IMR-90 (cell line): ENCODE measurements around the gene CREB5. TPM values are rescaled to one million over a fixed set of nuclear protein-coding genes. Genes with fewer than 3 reads are reported as not detected.

ENCODE experiments used
- ATAC-seq: fragments of 200-7000 bp; cut with Tn5 transposase; 2 replicates; pipeline ENCODE4 v1.9.1; 2020; ENCODE audit warnings: low read depth, mild to moderate bottlenecking, moderate library complexity
- BruUV-seq: library from RNA; stranded (reverse); fragments of 400-500 nt; replicated peaks from 2 replicates; lab custom pipeline; 2021; lab: Mats Ljungman, UMichigan
- CTCF ChIA-PET: fragments of 300-600 bp; formaldehyde crosslinking; extraction: SDS; loops from one replicate; lab custom pipeline; 2021; ENCODE audit warnings: antibody characterized with exemption; lab: Yijun Ruan, JAX
- POLR2A ChIA-PET: fragments of 300-600 bp; sonication (Branson Sonifier 250); formaldehyde crosslinking; loops from one replicate; lab custom pipeline; 2022; ENCODE audit warnings: antibody characterized with exemption; ENCODE audit not compliant: unreplicated experiment; lab: Charles Lee
- DNase-seq: peaks from one replicate; pipeline ENCODE4 v3.0.0; 2013
- H2AFZ ChIP-seq: replicated peaks from 2 replicates; pipeline ENCODE3; 2013; ENCODE audit warnings: low read length, mild to moderate bottlenecking; ENCODE audit not compliant: poor library complexity
- H2AK5ac ChIP-seq: 2 replicates; pipeline ENCODE4 v1.6.1; 2013; ENCODE audit warnings: low read depth, low read length, inconsistent platforms
- H2AK9ac ChIP-seq: replicated peaks from 2 replicates; pipeline ENCODE3; 2013; ENCODE audit warnings: mild to moderate bottlenecking, low read depth, low read length, moderate library complexity; ENCODE audit not compliant: poor library complexity
- H2BK120ac ChIP-seq: 2 replicates; pipeline ENCODE4 v1.6.1; 2013; ENCODE audit warnings: low read depth, low read length, inconsistent platforms
- H2BK15ac ChIP-seq: 3 replicates; pipeline ENCODE4 v1.6.1; 2013; ENCODE audit warnings: low read depth, low read length, inconsistent platforms
- H2BK20ac ChIP-seq: 2 replicates; pipeline ENCODE4 v1.6.1; 2013; ENCODE audit warnings: low read depth, mild to moderate bottlenecking, inconsistent platforms, low read length, moderate library complexity
- H2BK5ac ChIP-seq: 2 replicates; pipeline ENCODE4 v1.6.1; 2013; ENCODE audit warnings: mild to moderate bottlenecking, low read depth, low read length, inconsistent platforms; ENCODE audit not compliant: poor library complexity, severe bottlenecking
- H3K14ac ChIP-seq: replicated peaks from 2 replicates; pipeline ENCODE4 v1.6.1; 2013; ENCODE audit warnings: low read depth, low read length, inconsistent platforms
- H3K18ac ChIP-seq: 2 replicates; pipeline ENCODE4 v1.6.1; 2013; ENCODE audit warnings: low read depth, low read length, control low read depth
- H3K23ac ChIP-seq: 2 replicates; pipeline ENCODE4 v1.6.1; 2013; ENCODE audit warnings: low read depth, low read length, inconsistent platforms
- H3K27ac ChIP-seq: 2 replicates; pipeline ENCODE4 v1.5.1; 2013; ENCODE audit warnings: mild to moderate bottlenecking, control low read depth, low read length; ENCODE audit not compliant: insufficient read depth
- H3K27me3 ChIP-seq: 2 replicates; pipeline ENCODE4 v1.6.1; 2013; ENCODE audit warnings: low read length; ENCODE audit not compliant: control insufficient read depth, insufficient read depth
- H3K36me3 ChIP-seq: 2 replicates; pipeline ENCODE4 v1.6.1; 2013; ENCODE audit warnings: low read length, mixed read lengths; ENCODE audit not compliant: control insufficient read depth, insufficient read depth
- H3K4ac ChIP-seq: 2 replicates; pipeline ENCODE4 v1.6.1; 2013; ENCODE audit warnings: low read depth, low read length, inconsistent platforms
- H3K4me1 ChIP-seq: 2 replicates; pipeline ENCODE4 v1.6.1; 2013; ENCODE audit warnings: low read length, mixed read lengths; ENCODE audit not compliant: control insufficient read depth, insufficient read depth
- H3K4me2 ChIP-seq: 2 replicates; pipeline ENCODE4 v1.6.1; 2013; ENCODE audit warnings: low read depth, mild to moderate bottlenecking, control low read depth, low read length, moderate library complexity
- H3K4me3 ChIP-seq: 2 replicates; pipeline ENCODE4 v1.5.1; 2013; ENCODE audit warnings: low read depth, mild to moderate bottlenecking, control low read depth, low read length, moderate library complexity; ENCODE audit not compliant: insufficient read depth
- H3K56ac ChIP-seq: 2 replicates; pipeline ENCODE4 v1.6.1; 2013; ENCODE audit warnings: low read length, inconsistent platforms; ENCODE audit not compliant: insufficient read depth; ENCODE audit errors: extremely low read depth
- H3K79me1 ChIP-seq, 2 experiments: 2 replicates each; pipeline ENCODE4 v1.6.1; 2013; ENCODE audit warnings: low read length in 2 of 2, inconsistent platforms in 1 of 2, low read depth in 1 of 2
- H3K9ac ChIP-seq: 2 replicates; pipeline ENCODE4 v1.6.1; 2013; ENCODE audit warnings: low read depth, low read length, control low read depth
- H3K9me1 ChIP-seq: 2 replicates; pipeline ENCODE4 v1.6.1; 2013; ENCODE audit warnings: low read length, inconsistent platforms; ENCODE audit not compliant: insufficient read depth
- H3K9me3 ChIP-seq: 2 replicates; pipeline ENCODE4 v1.6.1; 2013; ENCODE audit warnings: low read length; ENCODE audit not compliant: control insufficient read depth, insufficient read depth
- H4K20me1 ChIP-seq: 2 replicates; pipeline ENCODE4 v1.6.1; 2013; ENCODE audit warnings: low read length, inconsistent platforms; ENCODE audit not compliant: insufficient read depth
- H4K5ac ChIP-seq: 2 replicates; pipeline ENCODE4 v1.6.1; 2013; ENCODE audit warnings: mild to moderate bottlenecking, low read depth, low read length, control low read depth
- H4K8ac ChIP-seq, 2 experiments: 2 replicates each; pipeline ENCODE4 v1.6.1; 2013; ENCODE audit warnings: low read depth in 2 of 2, low read length in 2 of 2, control low read depth in 1 of 2, inconsistent platforms in 1 of 2
- H4K91ac ChIP-seq: 2 replicates; pipeline ENCODE4 v1.6.1; 2013; ENCODE audit warnings: low read depth, low read length, inconsistent platforms; ENCODE audit not compliant: insufficient read depth
- BHLHE40 ChIP-seq: fragments of 150-350 bp; IDR thresholded peaks from 2 replicates; pipeline ENCODE4 v1.6.1; 2016; ENCODE audit warnings: mild to moderate bottlenecking, low read depth, low read length
- CEBPB ChIP-seq: IDR thresholded peaks from 2 replicates; pipeline ENCODE4 v1.6.1; 2012; ENCODE audit warnings: low read depth, low read length, improper control_type of control experiment
- CHD1 ChIP-seq: IDR thresholded peaks from 2 replicates; pipeline ENCODE4 v1.6.1; 2012; ENCODE audit warnings: low read depth, low read length, improper control_type of control experiment
- CTCF ChIP-seq: conservative IDR thresholded peaks from 2 replicates; pipeline ENCODE4 v1.5.1; 2012; ENCODE audit warnings: mild to moderate bottlenecking, low read depth, low read length, improper control_type of control experiment
- MAFK ChIP-seq: IDR thresholded peaks from 2 replicates; pipeline ENCODE4 v1.6.1; 2012; ENCODE audit warnings: low read depth, low read length, improper control_type of control experiment
- MAZ ChIP-seq: IDR thresholded peaks from 2 replicates; pipeline ENCODE4 v1.6.1; 2012; ENCODE audit warnings: low read depth, mild to moderate bottlenecking, low read length, improper control_type of control experiment, moderate library complexity, borderline replicate concordance
- MXI1 ChIP-seq: IDR thresholded peaks from 2 replicates; pipeline ENCODE4 v1.6.1; 2012; ENCODE audit warnings: low read depth, mild to moderate bottlenecking, low read length, moderate library complexity, borderline replicate concordance
- NFE2L2 ChIP-seq: fragments of 150-350 bp; IDR thresholded peaks from 2 replicates; pipeline ENCODE4 v1.6.1; 2016; ENCODE audit warnings: low read depth, mild to moderate bottlenecking, low read length
- RAD21 ChIP-seq: IDR thresholded peaks from 2 replicates; pipeline ENCODE4 v1.6.1; 2012; ENCODE audit warnings: low read length, improper control_type of control experiment
- RCOR1 ChIP-seq: IDR thresholded peaks from 2 replicates; pipeline ENCODE4 v1.6.1; 2012; ENCODE audit warnings: mild to moderate bottlenecking, low read length, improper control_type of control experiment; ENCODE audit not compliant: insufficient replicate concordance
- RFX5 ChIP-seq: IDR thresholded peaks from 2 replicates; pipeline ENCODE4 v1.8.0; 2012; ENCODE audit warnings: low read depth, mild to moderate bottlenecking, low read length, moderate library complexity
- SMC3 ChIP-seq: fragments of 150-350 bp; IDR thresholded peaks from 2 replicates; pipeline ENCODE4 v1.6.1; 2016; ENCODE audit warnings: low read depth, mild to moderate bottlenecking, antibody characterized with exemption, low read length, moderate library complexity
- USF2 ChIP-seq: fragments of 150-350 bp; IDR thresholded peaks from 2 replicates; pipeline ENCODE4 v1.6.1; 2017; ENCODE audit warnings: mild to moderate bottlenecking, antibody characterized with exemption, low read length, low read depth
- WGBS, 2 experiments: methylation state at CpG; one replicate each; pipeline versions ENCODE4 v1.1.5 to v1.1.7; 2013; ENCODE audit warnings: missing lambda C conversion rate in 2 of 2; ENCODE audit not compliant: insufficient read length in 1 of 2; ENCODE audit errors: extremely low coverage in 2 of 2; 5-methylcytosine and 5-hydroxymethylcytosine counted together
- dilution Hi-C: fragments of 300-500 bp; cut with HindIII; formaldehyde crosslinking; loops from one replicate; pipeline ENCODE4 v1.14.3; 2018; ENCODE audit warnings: low sequenced_read_pairs; ENCODE audit not compliant: unreplicated experiment
- in situ Hi-C: fragments of 300-500 bp; cut with MboI; formaldehyde crosslinking; loops from 3 replicates; pipeline ENCODE4 v1.14.3; 2019; ENCODE audit warnings: low sequenced_read_pairs, inconsistent platforms, mixed read lengths
- intact Hi-C: fragments of 100-400 bp; cut with micrococcal nuclease; formaldehyde crosslinking; loops from 2 replicates; pipeline ENCODE4 v1.10.0; 2022
- polyA plus RNA-seq, 3 experiments: library from polyadenylated mRNA; depleted of rRNA; stranded (reverse); fragments of >200 nt; gene quantifications; 2 replicates each; pipeline ENCODE4 v1.2.3, GENCODE V29; 2012; ENCODE audit warnings: low replicate concordance in 1 of 3
- total RNA-seq: library from RNA; depleted of rRNA; stranded (reverse); fragments of >200 nt; gene quantifications from 2 replicates; pipeline ENCODE4 v1.2.3, GENCODE V29; 2012
- TF ChIP-seq, protein P1 (sequence below): fragments of 150-350 bp; IDR thresholded peaks from 2 replicates; pipeline ENCODE4 v1.6.1; 2016; ENCODE audit warnings: low read depth, mild to moderate bottlenecking, low read length, moderate library complexity, borderline replicate concordance

CREB5 gene
- total and polyA plus RNA-seq, 2 of the 4 experiments (the other 2 are of a cell fraction): 7.3 to 13.1 TPM

DNA sequence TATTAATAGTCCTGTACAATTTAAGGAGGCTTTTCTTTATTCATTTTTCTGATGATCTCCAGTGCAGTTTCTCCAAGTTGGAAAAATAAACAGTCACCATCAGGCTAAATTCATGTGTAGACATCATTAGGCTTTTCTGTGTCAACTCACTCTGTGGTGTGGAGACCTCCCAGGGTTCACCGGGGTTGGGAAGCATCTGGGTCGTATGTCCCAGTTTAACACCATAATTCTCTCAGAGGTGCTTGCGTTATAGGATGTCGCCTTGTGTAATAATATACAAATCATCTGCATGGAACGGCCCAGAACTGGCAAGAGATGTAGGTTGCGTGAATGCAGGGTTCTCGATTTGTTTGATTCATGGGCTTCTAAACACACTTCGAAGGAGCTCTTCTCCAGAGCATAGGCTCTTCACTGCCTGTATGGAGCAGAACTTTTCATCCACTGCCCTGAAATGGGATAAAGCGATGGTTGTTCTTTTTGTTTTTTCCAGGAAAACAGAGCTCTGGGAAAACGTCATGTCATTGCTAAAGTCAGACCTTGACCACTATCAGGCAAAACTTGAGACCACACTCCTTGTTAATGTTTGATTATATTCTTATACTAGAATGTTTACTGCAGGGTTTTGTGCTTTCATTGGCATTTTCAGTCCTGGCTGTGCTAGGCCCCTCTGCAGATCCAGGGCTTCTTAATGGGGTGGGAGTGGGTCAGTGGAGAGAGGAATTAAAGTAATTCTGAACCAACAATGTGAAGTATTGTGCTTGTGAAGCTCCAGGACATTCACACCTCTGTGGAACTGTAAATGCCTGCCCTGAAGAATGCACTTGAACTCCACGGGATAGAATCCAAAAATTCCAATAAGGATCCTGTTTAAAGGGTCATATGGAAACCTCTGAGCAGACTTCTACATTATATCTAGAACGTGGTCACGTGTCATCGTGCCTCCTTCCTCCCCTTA is 373.0 kb downstream of the CREB5 start:
- no peak overlapping the region for H2BK120ac ChIP-seq
- no peaks in the 10 kb centered on the region for H3K27me3 ChIP-seq
- no peak overlapping the region for H3K4me3 ChIP-seq
- BruUV-seq: no TSS peak
- no peak overlapping the region for H2BK5ac ChIP-seq
- H3K4me1 ChIP-seq: peaks cover 7% of the 10 kb centered on the region; the same call in 1 of the 2 replicates
- H3K27ac ChIP-seq: no peak overlapping the region
- H2BK15ac ChIP-seq: no peak overlapping the region
- no peak overlapping the region for H3K4ac ChIP-seq
- POLR2A ChIA-PET: no interaction called here
- H3K9me1 ChIP-seq: no peaks in the 10 kb centered on the region; the same call in 1 of the 2 replicates
- H2AK5ac ChIP-seq: no peak overlapping the region
- H2AK9ac ChIP-seq: no peak overlapping the region
- no peak overlapping the region for H2BK20ac ChIP-seq
- H3K4me2 ChIP-seq: no peak overlapping the region
- no peak overlapping the region for H4K8ac ChIP-seq
- H3K36me3 ChIP-seq: no peaks in the 10 kb centered on the region
- DNase-seq (no peak), ATAC-seq (no peak)
- no peaks in the 10 kb centered on the region for H4K20me1 ChIP-seq
- H2AFZ ChIP-seq: no peak overlapping the region
- no peaks in the 10 kb centered on the region for H3K79me1 ChIP-seq
- H3K56ac ChIP-seq: no peak overlapping the region
- H3K14ac ChIP-seq: no peak overlapping the region
- no peaks in the 10 kb centered on the region for H3K9me3 ChIP-seq
- H4K91ac ChIP-seq: no peak overlapping the region
- H3K23ac ChIP-seq: no peak overlapping the region
- H4K5ac ChIP-seq: no peak overlapping the region
- in situ Hi-C loops: no loop called here
- no peak overlapping the region for H3K9ac ChIP-seq
- WGBS, 2 experiments: 100% methylated on average over 2 of the region's 14 CpGs; no CpG with 5 or more reads in 1 of the 2 experiments
- dilution Hi-C loops: no loop called here
- intact Hi-C loops: no loop called here
- CTCF ChIA-PET: no interaction called here
- no peak overlapping the region for H3K18ac ChIP-seq
- TF ChIP-seq RFX5 (no peak), MAFK (no peak), BHLHE40 (no peak), MXI1 (no peak), SMC3 (no peak), MAZ (no peak), USF2 (no peak), CEBPB (no peak), CTCF (no peak), NFE2L2 (no peak), CHD1 (no peak), RAD21 (no peak), RCOR1 (no peak)
- TF ChIP-seq, protein P1, sequence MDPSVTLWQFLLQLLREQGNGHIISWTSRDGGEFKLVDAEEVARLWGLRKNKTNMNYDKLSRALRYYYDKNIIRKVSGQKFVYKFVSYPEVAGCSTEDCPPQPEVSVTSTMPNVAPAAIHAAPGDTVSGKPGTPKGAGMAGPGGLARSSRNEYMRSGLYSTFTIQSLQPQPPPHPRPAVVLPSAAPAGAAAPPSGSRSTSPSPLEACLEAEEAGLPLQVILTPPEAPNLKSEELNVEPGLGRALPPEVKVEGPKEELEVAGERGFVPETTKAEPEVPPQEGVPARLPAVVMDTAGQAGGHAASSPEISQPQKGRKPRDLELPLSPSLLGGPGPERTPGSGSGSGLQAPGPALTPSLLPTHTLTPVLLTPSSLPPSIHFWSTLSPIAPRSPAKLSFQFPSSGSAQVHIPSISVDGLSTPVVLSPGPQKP: no peak
